ENCODE results near the gene THBS2. TPM values are rescaled to one million over a fixed set of nuclear protein-coding genes. Genes with fewer than 3 reads are reported as not detected.

The THBS2 gene
- total RNA-seq, 4 donors from 2014 or later: 80.9 to 149 (median 107) TPM

DNA sequence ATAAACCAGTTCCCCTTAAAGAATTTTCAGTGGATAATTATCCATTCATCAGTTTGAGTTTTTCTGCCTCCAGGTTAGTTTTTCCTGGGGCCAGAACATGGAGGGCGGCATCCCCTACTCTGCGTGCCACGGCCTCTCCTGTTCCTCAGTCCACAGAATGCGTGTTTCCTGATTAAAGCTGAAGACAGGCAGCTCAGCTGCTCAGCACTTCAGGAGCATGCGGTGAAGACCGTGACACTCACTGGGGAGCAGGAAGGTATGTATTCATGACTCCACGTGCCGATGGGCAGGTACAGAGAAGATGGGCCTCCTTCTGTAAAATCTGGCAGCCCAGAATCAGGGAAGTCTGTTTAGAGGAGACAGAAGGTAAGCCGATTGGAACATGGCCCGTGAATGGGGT, 2.0 kb upstream of the THBS2 start:
- no peak overlapping the region for H3K27ac ChIP-seq
- peaks cover 6% of the 10 kb centered on the region for H3K27me3 ChIP-seq
- no peak overlapping the region for H3K4me3 ChIP-seq
- H3K4me1 ChIP-seq: peaks cover 44% of the 10 kb centered on the region
- H3K36me3 ChIP-seq: no peaks in the 10 kb centered on the region
- TF ChIP-seq POLR2A (IDR thresholded peaks at IDR 0.05): no peak
- no peaks in the 10 kb centered on the region for H3K9me3 ChIP-seq
- WGBS: 61% methylated on average over 10 of the region's 10 CpGs
- DNase-seq (ENCODE audit: low spot score in 2 of 2): no peak

DNA sequence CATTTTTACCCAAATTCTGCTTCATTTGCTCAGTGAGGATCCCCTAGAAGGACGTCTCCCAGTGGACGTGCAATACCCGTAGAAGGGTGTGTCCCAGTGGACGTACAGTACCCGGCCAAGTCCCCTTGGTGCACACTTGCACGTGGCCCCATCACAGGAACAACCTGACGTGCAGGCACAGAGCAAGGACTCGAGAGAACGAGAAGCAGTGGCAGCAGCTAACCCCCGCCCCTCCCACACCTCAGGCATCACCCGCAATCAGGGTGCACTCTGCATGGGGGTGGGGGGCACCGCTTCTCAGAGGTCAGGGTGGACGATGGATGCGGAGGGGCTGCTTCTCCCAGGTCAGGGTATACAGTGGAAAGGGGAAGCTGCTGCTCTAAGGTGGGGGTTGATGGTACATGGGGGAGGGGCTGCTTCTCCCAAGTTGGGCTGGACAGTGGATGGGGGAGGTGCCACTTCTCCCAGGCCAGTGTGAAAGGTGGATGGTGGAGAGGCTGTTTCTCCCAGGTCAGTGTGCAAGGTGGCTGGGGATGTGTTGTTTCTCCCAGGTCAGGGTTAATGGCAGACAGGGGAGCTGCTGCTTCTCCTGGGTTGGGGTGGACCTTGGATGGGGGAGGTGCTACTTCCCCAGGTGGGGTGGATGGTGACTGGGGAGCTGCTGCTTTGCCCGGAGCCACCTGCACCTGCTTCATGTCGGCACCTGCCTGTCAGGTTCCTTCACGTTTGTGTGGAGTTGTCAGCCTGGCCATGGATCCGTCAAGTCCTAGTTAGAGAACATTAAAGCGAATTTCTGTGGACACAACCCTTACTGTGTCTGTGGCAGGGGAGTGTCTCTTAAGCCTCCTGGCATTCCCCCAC, 1.0 kb upstream of the THBS2 start:
- Histone ChIP-seq H3K9me3 (no peaks in the 10 kb centered on the region), H3K4me3 (peak overlapping the region; percentile 49), H3K4me1 (peaks cover 53% of the 10 kb centered on the region), H3K27ac (no peak overlapping the region), H3K36me3 (no peaks in the 10 kb centered on the region), H3K27me3 (peaks cover 6% of the 10 kb centered on the region)
- DNase-seq (ENCODE audit: low spot score in 2 of 2): peak; percentile 65 to 73
- WGBS: 23% methylated on average over 14 of the region's 19 CpGs
- TF ChIP-seq EP300 (IDR thresholded peaks at IDR 0.05): no peak
- no peak for TF ChIP-seq POLR2A (IDR thresholded peaks at IDR 0.05)
- TF ChIP-seq POLR2AphosphoS5 (IDR thresholded peaks at IDR 0.05): no peak
- no peak for TF ChIP-seq CTCF (IDR thresholded peaks at IDR 0.05)

GRCh38 chr6:169252505-169253189, 999 bp downstream of the THBS2 start:
- Histone ChIP-seq H3K36me3 (peaks cover 14% of the 10 kb centered on the region), H3K4me3 (peak overlapping the region; percentile 49), H3K4me1 (peaks cover 53% of the 10 kb centered on the region), H3K27me3 (peaks cover 6% of the 10 kb centered on the region), H3K9me3 (no peaks in the 10 kb centered on the region), H3K27ac (peak overlapping the region; percentile 78)
- 20% methylated on average over 14 of the region's 14 CpGs for WGBS
- TF ChIP-seq CTCF (IDR thresholded peaks at IDR 0.05): no peak
- no peak for TF ChIP-seq EP300 (IDR thresholded peaks at IDR 0.05)
- no peak for TF ChIP-seq POLR2AphosphoS5 (IDR thresholded peaks at IDR 0.05)
- TF ChIP-seq POLR2A (IDR thresholded peaks at IDR 0.05): no peak
- DNase-seq (ENCODE audit: low spot score in 2 of 2): peak; percentile 64 to 71

DNA sequence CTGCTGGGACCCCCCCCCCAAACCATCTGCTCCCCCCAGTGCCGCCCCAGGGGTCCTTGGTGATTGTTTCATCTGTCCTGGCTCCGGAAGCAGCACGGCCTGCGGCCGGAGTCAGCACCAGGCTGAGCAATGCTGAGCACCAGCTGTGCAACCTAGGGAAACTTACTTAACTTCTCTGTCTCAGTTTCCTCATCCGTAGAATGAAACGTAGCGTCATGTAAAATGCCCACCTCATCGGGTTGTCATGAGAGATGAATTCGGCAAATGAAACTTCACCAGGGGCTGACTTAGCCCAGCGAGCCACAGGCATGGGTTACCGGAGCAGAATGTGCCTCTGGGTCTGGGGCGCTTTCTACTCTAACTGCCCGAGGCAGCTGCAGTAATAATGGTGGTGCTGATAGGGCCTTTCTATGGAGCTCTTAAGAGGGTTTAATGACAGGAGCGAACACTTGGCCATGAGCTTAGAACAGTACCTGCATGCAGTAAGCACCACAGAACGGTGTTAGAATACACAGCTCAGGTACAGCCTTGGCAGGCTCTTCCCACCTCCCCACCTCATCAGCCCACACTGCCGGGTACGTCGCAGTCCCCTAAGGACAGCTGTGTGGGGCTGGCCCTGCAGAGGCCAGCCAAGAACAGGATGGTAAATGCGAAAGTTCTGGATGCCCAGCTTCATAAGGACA, 1.7 kb downstream of the THBS2 start:
- Histone ChIP-seq H3K9me3 (no peaks in the 10 kb centered on the region), H3K36me3 (peaks cover 19% of the 10 kb centered on the region), H3K4me1 (peaks cover 53% of the 10 kb centered on the region), H3K27me3 (peaks cover 6% of the 10 kb centered on the region), H3K27ac (peak overlapping the region; percentile 78), H3K4me3 (peak overlapping the region; percentile 49)
- peak; percentile 40 to 44 for DNase-seq (ENCODE audit: low spot score in 2 of 2)
- whole genome bisulfite sequencing: 19% methylated on average over 16 of the region's 20 CpGs
- TF ChIP-seq CTCF (IDR thresholded peaks at IDR 0.05) (no peak), POLR2AphosphoS5 (IDR thresholded peaks at IDR 0.05) (no peak), EP300 (IDR thresholded peaks at IDR 0.05) (no peak), POLR2A (IDR thresholded peaks at IDR 0.05) (no peak)

- H3K4me3 ChIP-seq: peak overlapping the region; percentile 49
- no peaks in the 10 kb centered on the region for H3K9me3 ChIP-seq
- no peak for TF ChIP-seq CTCF (IDR thresholded peaks at IDR 0.05)
- no peak for TF ChIP-seq POLR2AphosphoS5 (IDR thresholded peaks at IDR 0.05)
- peaks cover 22% of the 10 kb centered on the region for H3K36me3 ChIP-seq
- peaks cover 6% of the 10 kb centered on the region for H3K27me3 ChIP-seq
- H3K27ac ChIP-seq: peak overlapping the region; percentile 78
- H3K4me1 ChIP-seq: peaks cover 56% of the 10 kb centered on the region
- peak; percentile 49 to 57 for DNase-seq (ENCODE audit: low spot score in 2 of 2)
- 21% methylated on average over 6 of the region's 6 CpGs for WGBS
Measured at GRCh38 chr6:169251371-169251802, 2.3 kb downstream of the THBS2 start.
